HEK293 (cell line): ENCODE results near the gene KRTAP10-11.
"Not testable (repeated sequence)": the region's sequence is repeated elsewhere in the genome, so short reads cannot be mapped to it uniquely, and the experiment has no call there.

Experiments used
- CTCF ChIA-PET: fragments of 350-600 bp; formaldehyde crosslinking; extraction: SDS; loops from one replicate; lab custom pipeline; 2021; ENCODE audit warnings: antibody characterized with exemption; lab: Yijun Ruan, JAX
- POLR2A ChIA-PET: fragments of 300-600 bp; formaldehyde crosslinking; extraction: SDS; loops from one replicate; lab custom pipeline; 2020; ENCODE audit warnings: antibody characterized with exemption, inconsistent platforms; lab: Yijun Ruan, JAX
- H3K27ac ChIP-seq: fragments of 200-500 bp; sonication (Bioruptor generic); 2 replicates; pipeline ENCODE4 v1.5.1; 2014; ENCODE audit warnings: low read depth, low read length, control low read depth, inconsistent platforms; ENCODE audit errors: extremely low read depth
- H3K36me3 ChIP-seq, 2 experiments: fragments of 200-500 bp in 1 of 2; sonication (Bioruptor generic) in 1 of 2; 1 replicate in 1 of 2; 2 replicates in 1 of 2; pipeline ENCODE4 v1.5.1; 2014 to 2017; ENCODE audit warnings: inconsistent platforms in 2 of 2, low read length in 2 of 2; ENCODE audit not compliant: control insufficient read depth in 2 of 2, insufficient read depth in 1 of 2
- H3K4me1 ChIP-seq: fragments of 200-500 bp; sonication (Bioruptor generic); 2 replicates; pipeline ENCODE4 v1.5.1; 2014; ENCODE audit warnings: mild to moderate bottlenecking, low read length, inconsistent platforms; ENCODE audit not compliant: control insufficient read depth, insufficient read depth
- H3K4me3 ChIP-seq: 2 replicates; pipeline ENCODE4 v1.5.1; 2011; ENCODE audit warnings: low read depth, mild to moderate bottlenecking, control low read depth, low read length, moderate library complexity
- H3K9me3 ChIP-seq: fragments of 200-500 bp; sonication (Bioruptor generic); 2 replicates; pipeline ENCODE4 v1.5.1; 2014; ENCODE audit warnings: low read depth, low read length, inconsistent platforms; ENCODE audit not compliant: control insufficient read depth, insufficient read depth
- GLIS1 ChIP-seq: fragments of 450-650 bp; formaldehyde crosslinking; IDR thresholded peaks from 2 replicates; pipeline ENCODE4 v1.5.1; 2016; ENCODE audit warnings: missing biosample characterization, missing genetic modification characterization
- KLF7 ChIP-seq: fragments of 450-650 bp; formaldehyde crosslinking; IDR thresholded peaks from 2 replicates; pipeline ENCODE4 v1.5.1; 2016; ENCODE audit warnings: missing biosample characterization, missing genetic modification characterization, borderline replicate concordance
- ZBTB8A ChIP-seq: fragments of 450-650 bp; formaldehyde crosslinking; IDR thresholded peaks from 2 replicates; pipeline ENCODE4 v1.5.1; 2016; ENCODE audit warnings: missing biosample characterization, missing genetic modification characterization
- ZIC2 ChIP-seq: fragments of 450-650 bp; formaldehyde crosslinking; IDR thresholded peaks from 2 replicates; pipeline ENCODE4 v1.5.1; 2016; ENCODE audit warnings: missing biosample characterization, missing genetic modification characterization
- ZNF148 ChIP-seq: fragments of 450-650 bp; formaldehyde crosslinking; IDR thresholded peaks from 2 replicates; pipeline ENCODE4 v1.5.0; 2017; ENCODE audit warnings: missing biosample characterization, missing genetic modification characterization, borderline replicate concordance
- ZNF707 ChIP-seq: fragments of 450-650 bp; formaldehyde crosslinking; IDR thresholded peaks from 2 replicates; pipeline ENCODE4 v1.5.1; 2016; ENCODE audit warnings: missing biosample characterization, missing genetic modification characterization
- ZNF785 ChIP-seq: fragments of 450-650 bp; formaldehyde crosslinking; IDR thresholded peaks from 2 replicates; pipeline ENCODE4 v1.5.1; 2016; ENCODE audit warnings: missing biosample characterization, missing genetic modification characterization
- ZNF843 ChIP-seq: fragments of 450-650 bp; formaldehyde crosslinking; IDR thresholded peaks from 2 replicates; pipeline ENCODE4 v1.5.1; 2016; ENCODE audit warnings: missing biosample characterization, missing genetic modification characterization
- TF ChIP-seq, protein P1 (sequence below): fragments of 450-650 bp; formaldehyde crosslinking; IDR thresholded peaks from 2 replicates; pipeline ENCODE4 v1.5.1; 2017; ENCODE audit warnings: missing biosample characterization, missing genetic modification characterization

The KRTAP10-11 gene

GRCh38 chr21:44637018-44637850, 9.0 kb upstream of the KRTAP10-11 start, which contains the start of gene KRTAP10-10 (continued):
- peak; percentile 81 for TF ChIP-seq ZIC2 (tag by site-specific recombination)
- TF ChIP-seq, all 188 proteins: peak for 5

GRCh38 chr21:44637851-44638348, 8.3 kb upstream of the KRTAP10-11 start:
- H3K9me3 ChIP-seq, H3K36me3 ChIP-seq, H3K27ac ChIP-seq, H3K4me3 ChIP-seq, CTCF ChIA-PET, H3K4me1 ChIP-seq, POLR2A ChIA-PET: not testable (repeated sequence)
- peak; percentile 5; the same call in 1 of the 2 replicates for TF ChIP-seq ZIC2 (tag by site-specific recombination)

DNA sequence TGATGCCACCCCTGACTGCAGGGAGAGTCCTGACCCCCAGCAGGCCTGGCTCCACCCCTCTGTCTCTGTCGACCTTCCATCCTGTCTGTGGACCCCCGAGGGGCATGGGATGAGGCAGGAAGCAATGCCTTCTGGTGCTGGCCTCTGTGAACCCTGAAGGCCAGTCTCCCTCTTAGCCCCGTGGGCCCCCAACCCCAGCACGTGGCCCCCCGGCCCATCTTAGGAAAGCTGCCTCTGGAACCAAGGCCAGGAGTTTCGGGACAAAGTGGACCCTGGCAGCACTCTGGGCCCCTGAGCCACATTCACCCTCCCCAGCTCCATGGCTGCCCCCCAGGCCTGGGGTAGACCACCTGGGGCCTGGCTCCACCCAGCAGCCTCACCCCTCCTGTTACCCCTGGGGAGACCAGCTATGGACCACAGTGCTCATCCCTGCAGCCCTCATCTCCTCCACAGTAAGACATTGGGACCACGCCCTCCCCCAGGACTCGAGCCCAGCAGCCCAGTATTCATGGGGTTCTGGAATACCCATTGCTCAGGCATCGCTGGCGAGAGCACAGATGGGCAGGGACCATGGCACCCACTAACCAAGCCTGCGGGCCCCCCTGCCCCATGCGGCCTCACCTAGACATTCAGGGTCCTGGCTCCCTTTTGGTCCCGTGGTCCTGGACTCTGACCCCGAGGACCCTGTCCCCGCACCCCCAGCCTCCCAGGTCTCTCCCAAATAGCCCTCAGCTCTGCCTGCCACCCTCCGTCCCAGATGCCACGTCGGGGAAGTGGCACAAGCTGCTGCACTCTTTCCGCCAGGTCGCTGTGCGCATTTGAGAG, 7.5 kb upstream of the KRTAP10-11 start:
- CTCF ChIA-PET, H3K27ac ChIP-seq, H3K4me3 ChIP-seq, H3K36me3 ChIP-seq, H3K4me1 ChIP-seq, POLR2A ChIA-PET, H3K9me3 ChIP-seq: not testable (repeated sequence)
- TF ChIP-seq GLIS1 (tag by site-specific recombination): peak; percentile 19; the same call in 1 of the 2 replicates

GRCh38 chr21:44639331-44639655, 6.9 kb upstream of the KRTAP10-11 start:
- no peaks in the 10 kb centered on the region for H3K36me3 ChIP-seq
- CTCF ChIA-PET: no interaction called here
- no peaks in the 10 kb centered on the region for H3K9me3 ChIP-seq
- no peaks in the 10 kb centered on the region for H3K4me1 ChIP-seq
- H3K27ac ChIP-seq: no peak overlapping the region
- TF ChIP-seq ZNF707 (no peak), ZNF843 (tag by site-specific recombination) (no peak), ZNF785 (tag by site-specific recombination) (no peak), ZBTB8A (tag by site-specific recombination) (no peak)
- TF ChIP-seq, protein P1, sequence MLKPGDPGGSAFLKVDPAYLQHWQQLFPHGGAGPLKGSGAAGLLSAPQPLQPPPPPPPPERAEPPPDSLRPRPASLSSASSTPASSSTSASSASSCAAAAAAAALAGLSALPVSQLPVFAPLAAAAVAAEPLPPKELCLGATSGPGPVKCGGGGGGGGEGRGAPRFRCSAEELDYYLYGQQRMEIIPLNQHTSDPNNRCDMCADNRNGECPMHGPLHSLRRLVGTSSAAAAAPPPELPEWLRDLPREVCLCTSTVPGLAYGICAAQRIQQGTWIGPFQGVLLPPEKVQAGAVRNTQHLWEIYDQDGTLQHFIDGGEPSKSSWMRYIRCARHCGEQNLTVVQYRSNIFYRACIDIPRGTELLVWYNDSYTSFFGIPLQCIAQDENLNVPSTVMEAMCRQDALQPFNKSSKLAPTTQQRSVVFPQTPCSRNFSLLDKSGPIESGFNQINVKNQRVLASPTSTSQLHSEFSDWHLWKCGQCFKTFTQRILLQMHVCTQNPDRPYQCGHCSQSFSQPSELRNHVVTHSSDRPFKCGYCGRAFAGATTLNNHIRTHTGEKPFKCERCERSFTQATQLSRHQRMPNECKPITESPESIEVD (tag by site-specific recombination): no peak
- TF ChIP-seq, all 188 proteins: peak for 0
- POLR2A ChIA-PET: no interaction called here
- no peak overlapping the region for H3K4me3 ChIP-seq

DNA sequence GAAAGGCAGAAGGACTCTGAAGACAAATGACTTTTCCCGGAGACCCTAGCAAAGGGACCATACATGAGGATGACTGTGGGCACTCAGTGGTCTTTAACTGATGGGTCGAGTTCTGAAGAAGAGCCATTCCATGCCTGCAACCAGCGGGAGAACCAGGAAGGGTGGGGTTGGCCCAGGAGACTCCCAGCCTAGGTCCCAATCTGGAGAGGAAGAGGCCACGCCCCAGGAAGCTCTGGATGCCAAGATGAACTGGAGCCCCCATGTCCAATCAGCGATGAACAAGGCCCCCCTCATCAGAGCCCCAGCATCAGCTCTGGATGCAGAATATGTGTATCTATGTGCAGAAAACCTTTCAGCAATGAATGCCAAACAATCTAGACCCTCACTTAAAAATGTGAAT, 5.5 kb upstream of the KRTAP10-11 start:
- Histone ChIP-seq H3K27ac (no peak overlapping the region), H3K4me1 (no peaks in the 10 kb centered on the region), H3K36me3 (no peaks in the 10 kb centered on the region), H3K4me3 (no peak overlapping the region), H3K9me3 (no peaks in the 10 kb centered on the region)
- ChIA-PET POLR2A (no interaction called here), CTCF (no interaction called here)
- TF ChIP-seq ZNF148 (tag by site-specific recombination) (no peak), KLF7 (tag by site-specific recombination) (no peak)
